ENCODE results near the gene ZSWIM8.

DNA sequence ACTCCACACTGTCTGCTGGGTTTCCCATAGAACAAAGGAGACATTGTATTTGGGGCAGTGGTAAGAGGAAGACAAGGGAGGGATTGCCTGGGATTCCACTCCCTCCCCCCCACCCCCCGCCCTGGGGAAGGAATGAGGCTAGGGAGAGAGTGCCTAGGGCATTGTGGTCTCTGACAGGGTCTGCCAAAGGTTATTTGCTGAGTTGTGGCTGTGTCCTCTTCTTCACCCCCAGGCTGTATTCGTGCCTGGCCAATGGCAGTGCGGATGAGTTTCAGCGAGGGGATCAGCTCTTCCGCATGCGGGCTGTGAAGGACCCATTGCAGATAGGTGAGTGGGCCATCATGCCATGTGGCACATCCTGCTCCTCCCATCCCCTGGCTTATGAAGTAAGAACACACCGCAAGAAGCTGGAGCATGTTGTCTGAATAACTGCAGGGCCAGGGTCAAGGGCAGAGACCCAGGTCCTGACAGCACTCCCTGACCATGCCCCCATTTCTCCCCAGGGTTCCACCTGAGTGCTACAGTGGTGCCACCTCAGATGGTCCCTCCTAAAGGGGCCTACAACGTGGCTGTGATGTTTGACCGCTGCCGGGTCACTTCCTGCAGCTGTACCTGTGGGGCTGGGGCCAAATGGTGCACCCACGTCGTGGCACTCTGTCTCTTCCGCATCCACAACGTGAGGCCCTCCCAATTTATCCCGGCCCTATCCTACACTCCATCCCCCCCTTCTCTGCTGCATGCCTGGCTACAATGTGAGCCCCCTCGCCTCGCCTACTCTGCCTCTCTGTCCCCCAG, 3.7 kb downstream of the ZSWIM8 start:
- no peak for TF ChIP-seq POLR2AphosphoS5 (IDR thresholded peaks at IDR 0.05)
- no peak for TF ChIP-seq POLR2A (IDR thresholded peaks at IDR 0.05)
